ENCODE measurements around the gene CNTN4. TPM values are rescaled to one million over a fixed set of nuclear protein-coding genes. Genes with fewer than 3 reads are reported as not detected.

The CNTN4 gene
- total and polyA plus RNA-seq, 4 donors = 1.5 to 30.7 (median 5.7) TPM

DNA sequence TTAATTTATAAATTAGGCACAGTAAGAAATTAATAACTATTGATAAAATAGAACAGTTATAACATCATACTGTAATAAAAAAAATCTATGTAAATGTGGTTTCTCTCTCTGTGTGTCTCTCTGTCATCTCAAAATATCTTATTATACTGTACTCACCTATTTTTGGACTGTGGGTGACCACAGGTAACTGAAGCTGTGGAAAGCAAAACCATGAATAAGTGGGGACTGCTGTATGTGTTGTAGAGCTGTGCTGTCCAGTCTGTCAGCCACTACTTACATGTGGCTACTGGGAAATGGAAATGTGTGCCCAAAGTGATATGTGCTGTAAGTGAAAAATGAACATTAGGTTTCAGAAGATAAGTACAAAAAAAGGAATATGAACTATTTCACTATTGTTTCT, 145.5 kb downstream of the CNTN4 start:
- Histone ChIP-seq H3K36me3 (ENCODE audit: control insufficient read depth in 4 of 4, insufficient read depth in 4 of 4, low read length in 4 of 4) (no peaks in the 10 kb centered on the region), H3K4me1 (ENCODE audit: control insufficient read depth in 5 of 5, insufficient read depth in 5 of 5, low read length in 5 of 5) (no peaks in the 10 kb centered on the region), H3K27me3 (ENCODE audit: control insufficient read depth in 3 of 3, insufficient read depth in 3 of 3, low read length in 2 of 3) (no peaks in the 10 kb centered on the region), H3K27ac (ENCODE audit: low read depth in 1 of 2, low read length in 1 of 2) (no peak overlapping the region), H3K9ac (ENCODE audit: insufficient read depth in 1 of 2, low read length in 2 of 2) (no peak overlapping the region), H3K4me3 (no peak overlapping the region), H3K9me3 (ENCODE audit: control insufficient read depth in 4 of 4, insufficient read depth in 3 of 4, low read length in 3 of 4) (no peaks in the 10 kb centered on the region)
- no peak for DNase-seq
- ATAC-seq (ENCODE audit: insufficient read depth, low FRiP score) = no peak
- TF ChIP-seq CTCF (IDR thresholded peaks at IDR 0.05; ENCODE audit: control extremely low read depth, extremely low read depth) = no peak

GRCh38 chr3:2246873-2247648, 148.4 kb downstream of the CNTN4 start:
- ATAC-seq (ENCODE audit: insufficient read depth, low FRiP score) (no peak), DNase-seq (no peak)
- no peaks in the 10 kb centered on the region for H3K9me3 ChIP-seq (ENCODE audit: control insufficient read depth in 4 of 4, insufficient read depth in 3 of 4, low read length in 3 of 4)
- WGBS, 2 donors = 79 to 85% methylated on average over 6 of the region's 6 CpGs
- H3K4me1 ChIP-seq (ENCODE audit: control insufficient read depth in 5 of 5, insufficient read depth in 5 of 5, low read length in 5 of 5) = no peaks in the 10 kb centered on the region
- H3K9ac ChIP-seq (ENCODE audit: insufficient read depth in 1 of 2, low read length in 2 of 2) = no peak overlapping the region
- no peak overlapping the region for H3K27ac ChIP-seq (ENCODE audit: low read depth in 1 of 2, low read length in 1 of 2)
- H3K27me3 ChIP-seq (ENCODE audit: control insufficient read depth in 3 of 3, insufficient read depth in 3 of 3, low read length in 2 of 3) = no peaks in the 10 kb centered on the region
- no peak for TF ChIP-seq CTCF (IDR thresholded peaks at IDR 0.05; ENCODE audit: control extremely low read depth, extremely low read depth)
- no peaks in the 10 kb centered on the region for H3K36me3 ChIP-seq (ENCODE audit: control insufficient read depth in 4 of 4, insufficient read depth in 4 of 4, low read length in 4 of 4)
- no peak overlapping the region for H3K4me3 ChIP-seq

DNA sequence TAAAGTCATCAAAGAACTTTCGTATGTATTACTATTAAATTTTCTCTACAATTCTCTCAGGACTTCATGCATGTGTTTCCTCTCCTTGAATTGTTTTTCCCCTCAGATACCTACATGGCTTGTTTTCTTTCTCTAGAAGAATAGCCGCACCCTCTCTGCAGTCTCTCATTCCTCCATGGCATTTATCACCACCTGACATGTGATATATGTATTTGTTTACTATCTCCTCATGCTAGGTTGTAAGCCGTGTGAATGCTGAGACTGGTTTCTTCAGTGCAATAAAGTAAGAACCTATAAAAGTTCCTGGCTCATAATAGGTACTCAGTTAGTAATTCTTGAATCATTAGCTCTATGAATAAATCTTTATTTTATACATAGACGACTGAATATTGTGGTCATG, 149.2 kb downstream of the CNTN4 start:
- Histone ChIP-seq H3K27me3 (ENCODE audit: control insufficient read depth in 3 of 3, insufficient read depth in 3 of 3, low read length in 2 of 3) (no peaks in the 10 kb centered on the region), H3K36me3 (ENCODE audit: control insufficient read depth in 4 of 4, insufficient read depth in 4 of 4, low read length in 4 of 4) (no peaks in the 10 kb centered on the region), H3K27ac (ENCODE audit: low read depth in 1 of 2, low read length in 1 of 2) (no peak overlapping the region), H3K9ac (ENCODE audit: insufficient read depth in 1 of 2, low read length in 2 of 2) (no peak overlapping the region), H3K4me3 (no peak overlapping the region), H3K4me1 (ENCODE audit: control insufficient read depth in 5 of 5, insufficient read depth in 5 of 5, low read length in 5 of 5) (no peaks in the 10 kb centered on the region), H3K9me3 (ENCODE audit: control insufficient read depth in 4 of 4, insufficient read depth in 3 of 4, low read length in 3 of 4) (no peaks in the 10 kb centered on the region)
- DNase-seq (no peak), ATAC-seq (ENCODE audit: insufficient read depth, low FRiP score) (no peak)
- 64 to 72% methylated on average over 4 of the region's 4 CpGs for WGBS, 2 donors
- TF ChIP-seq CTCF (IDR thresholded peaks at IDR 0.05; ENCODE audit: control extremely low read depth, extremely low read depth) = no peak

GRCh38 chr3:2250783-2251182, 152.1 kb downstream of the CNTN4 start:
- no peak overlapping the region for H3K4me3 ChIP-seq
- no peak for DNase-seq
- H3K9me3 ChIP-seq (ENCODE audit: control insufficient read depth in 4 of 4, insufficient read depth in 3 of 4, low read length in 3 of 4) = no peaks in the 10 kb centered on the region
- no peak overlapping the region for H3K27ac ChIP-seq (ENCODE audit: low read depth in 1 of 2, low read length in 1 of 2)
- H3K27me3 ChIP-seq (ENCODE audit: control insufficient read depth in 3 of 3, insufficient read depth in 3 of 3, low read length in 2 of 3) = no peaks in the 10 kb centered on the region
- H3K36me3 ChIP-seq (ENCODE audit: control insufficient read depth in 4 of 4, insufficient read depth in 4 of 4, low read length in 4 of 4) = no peaks in the 10 kb centered on the region
- WGBS, 2 donors = 76 to 86% methylated on average over 3 of the region's 3 CpGs
- ATAC-seq (ENCODE audit: insufficient read depth, low FRiP score) = no peak
- no peak overlapping the region for H3K9ac ChIP-seq (ENCODE audit: insufficient read depth in 1 of 2, low read length in 2 of 2)
- TF ChIP-seq CTCF (IDR thresholded peaks at IDR 0.05; ENCODE audit: control extremely low read depth, extremely low read depth) = no peak
- no peaks in the 10 kb centered on the region for H3K4me1 ChIP-seq (ENCODE audit: control insufficient read depth in 5 of 5, insufficient read depth in 5 of 5, low read length in 5 of 5)
